Activated T-helper 1 cell treated with anti-CD3 and anti-CD28 coated beads, Interleukin-2, amount 50 U/mL, for 16 hours (primary cell): ENCODE results near the gene RPTOR.
A peak's percentile ranks its signal among the peaks of the same experiment; 100 is the strongest.

Experiments
- DNase-seq, 2 donors: peaks; one replicate each; pipeline ENCODE4 v3.0.0-alpha.2; 2020; ENCODE audit warnings: low read depth in 1 of 2, low spot score in 1 of 2

RPTOR gene

GRCh38 chr17:80780381-80781198 is 236.0 kb downstream of the RPTOR start:
- DNase-seq, result no peak

- DNase-seq, result no peak
These were observed 236.6 kb downstream of the RPTOR start for GRCh38 chr17:80781211-80781610.

- no peak for DNase-seq
These were observed 237.2 kb downstream of the RPTOR start for GRCh38 chr17:80781807-80782277.

DNA sequence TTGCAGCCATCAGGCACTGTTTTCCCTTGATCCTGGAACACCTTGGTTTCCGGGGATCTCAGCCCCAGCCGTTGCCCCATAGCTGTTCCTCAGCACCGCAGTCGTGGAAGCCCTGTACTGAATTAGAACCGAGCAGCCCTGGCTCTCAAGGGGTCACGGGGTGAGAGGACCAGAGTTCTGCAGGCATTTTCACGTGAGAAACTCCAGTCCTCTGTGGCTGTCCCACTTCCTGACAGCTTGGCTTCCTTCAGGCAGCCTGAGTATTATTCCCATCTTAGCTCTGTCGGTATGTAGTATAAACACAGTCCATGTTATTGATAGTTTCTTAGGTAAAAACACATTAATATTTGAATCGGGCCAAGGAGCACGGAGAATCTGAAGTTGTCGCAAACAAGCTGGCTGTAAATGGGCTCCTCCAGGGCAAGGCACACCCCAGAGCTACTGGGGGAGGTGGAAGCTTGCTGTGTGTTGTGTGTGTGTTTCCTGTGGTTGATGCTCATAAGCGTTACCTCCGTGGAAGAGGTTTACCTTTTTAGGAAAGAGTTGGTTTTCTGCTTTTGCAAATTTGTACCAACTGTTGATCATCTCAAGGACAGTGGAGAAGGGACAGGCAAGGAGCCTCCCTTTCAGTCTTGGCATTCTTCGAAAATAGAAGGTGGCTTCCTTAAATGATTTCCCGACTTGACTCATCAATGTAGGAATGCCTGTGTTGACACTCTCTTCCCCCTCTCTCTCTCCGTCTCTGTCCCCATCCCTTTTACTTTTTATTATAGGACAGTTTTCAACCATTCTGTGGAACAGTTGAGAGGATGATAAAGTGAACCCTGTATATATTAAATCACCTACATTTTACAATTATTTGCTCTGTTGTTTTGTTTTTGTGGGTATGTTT is 238.1 kb downstream of the RPTOR start:
- no peak for DNase-seq

GRCh38 chr17:80783486-80783885 is 238.8 kb downstream of the RPTOR start:
- DNase-seq, result no peak

GRCh38 chr17:80783971-80784370 is 239.3 kb downstream of the RPTOR start:
- no peak for DNase-seq

GRCh38 chr17:80785477-80786178 is 241.0 kb downstream of the RPTOR start:
- DNase-seq, result no peak

DNA sequence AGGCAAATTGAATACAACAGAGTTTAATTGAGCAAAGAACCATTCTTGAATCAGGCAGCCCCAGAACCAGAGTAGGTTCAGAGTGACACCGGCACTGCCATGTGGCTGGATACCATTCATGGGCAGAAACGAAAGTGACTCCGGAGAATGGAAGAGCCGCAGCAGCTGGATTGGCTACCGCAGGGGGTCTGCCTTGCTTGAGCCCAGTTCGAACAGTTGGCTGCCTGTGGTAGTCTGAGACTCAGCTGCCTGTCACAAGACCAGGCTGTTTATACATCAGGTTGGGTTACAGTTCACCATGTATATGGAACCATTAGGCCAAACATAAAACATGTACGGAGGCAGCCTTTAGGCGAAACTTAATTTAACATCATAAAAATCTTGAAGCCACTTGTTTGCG is 241.8 kb downstream of the RPTOR start:
- DNase-seq, result no peak

- DNase-seq, result no peak
These were observed 242.2 kb downstream of the RPTOR start for GRCh38 chr17:80786887-80787286.

DNA sequence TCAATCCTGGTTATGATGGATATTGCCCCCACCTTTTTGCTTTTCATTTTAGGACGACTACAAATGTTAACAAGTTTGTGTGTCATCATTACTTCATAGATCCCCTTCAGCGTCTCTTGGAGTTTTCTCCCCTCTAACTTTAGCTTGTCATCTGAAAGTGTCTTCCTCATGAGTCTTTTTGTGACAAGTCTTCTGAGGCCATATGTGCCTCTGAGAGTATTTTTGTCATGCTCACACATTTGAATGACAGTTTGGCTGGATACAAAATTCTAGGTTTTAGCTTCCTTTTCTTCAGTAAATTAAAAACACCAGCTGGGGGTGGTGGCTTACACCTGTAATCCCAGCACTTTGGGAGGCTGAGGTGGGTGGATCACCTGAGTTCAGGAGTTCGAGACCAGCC is 243.2 kb downstream of the RPTOR start:
- DNase-seq, result no peak

- DNase-seq, result no peak
These were observed 244.8 kb downstream of the RPTOR start for GRCh38 chr17:80789356-80789902.

DNA sequence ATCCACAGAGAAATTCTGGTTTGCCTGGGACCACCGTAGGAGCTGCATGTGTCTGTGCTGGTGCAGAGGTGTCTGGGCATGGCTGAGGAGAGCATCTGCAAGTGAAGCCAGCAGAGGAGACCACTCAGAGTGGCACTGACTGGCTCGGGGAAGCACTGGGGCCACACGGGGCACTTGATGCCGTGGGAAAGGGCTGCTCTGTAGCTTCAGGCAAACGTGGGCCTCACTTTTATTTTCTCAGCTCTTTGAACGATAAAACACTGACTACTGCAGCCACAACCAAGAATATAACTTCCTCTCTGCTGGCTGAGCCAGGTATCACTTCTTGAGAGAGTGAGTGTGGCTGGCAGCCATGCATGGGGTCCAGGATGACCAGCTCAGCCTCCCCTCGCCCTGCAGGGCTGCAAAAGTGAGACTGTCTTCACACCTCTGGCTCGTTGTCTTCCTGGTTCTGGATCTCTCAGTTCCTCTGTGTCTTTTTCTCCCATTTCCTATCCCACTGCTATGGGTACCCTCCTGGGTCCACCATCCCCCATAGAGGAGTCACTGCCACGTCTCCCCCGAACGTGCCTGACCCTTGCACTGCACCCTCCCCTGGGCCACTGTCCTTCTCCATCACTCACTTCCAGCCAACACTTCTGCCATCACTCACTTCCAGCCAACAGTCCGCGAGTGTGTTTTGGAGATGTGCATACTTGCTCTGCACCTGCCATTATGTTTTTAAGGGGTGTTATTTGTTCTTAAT is 245.6 kb downstream of the RPTOR start:
- DNase-seq, result no peak

- DNase-seq, result no peak
These were observed 246.5 kb downstream of the RPTOR start for GRCh38 chr17:80790981-80791742.

DNA sequence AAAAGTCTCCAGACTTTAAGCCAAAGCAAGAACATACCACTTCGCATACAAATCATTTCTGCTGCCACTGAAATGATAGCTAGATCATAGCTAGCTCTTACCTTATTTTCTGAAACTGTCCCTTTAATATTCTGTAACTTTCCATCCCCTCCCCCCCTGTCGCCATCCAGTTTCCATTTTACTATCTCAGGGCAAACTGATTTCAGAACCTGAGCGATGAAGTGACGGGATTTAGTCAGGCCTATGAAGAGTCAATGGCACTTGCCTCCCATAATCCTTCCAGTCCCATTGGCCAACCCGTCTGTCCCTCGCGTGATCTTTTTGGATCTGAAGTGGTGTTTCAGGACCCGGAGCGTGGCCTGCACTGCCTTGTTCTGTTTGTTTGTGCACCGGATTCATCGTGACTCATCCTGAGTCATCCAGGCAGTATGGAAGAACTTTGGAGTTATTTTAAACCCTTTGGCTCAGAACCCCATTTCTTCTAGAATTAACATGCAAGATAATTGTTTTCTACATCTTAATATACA is 247.2 kb downstream of the RPTOR start:
- DNase-seq, result peak in 1 of 2 donors; percentile 20

DNA sequence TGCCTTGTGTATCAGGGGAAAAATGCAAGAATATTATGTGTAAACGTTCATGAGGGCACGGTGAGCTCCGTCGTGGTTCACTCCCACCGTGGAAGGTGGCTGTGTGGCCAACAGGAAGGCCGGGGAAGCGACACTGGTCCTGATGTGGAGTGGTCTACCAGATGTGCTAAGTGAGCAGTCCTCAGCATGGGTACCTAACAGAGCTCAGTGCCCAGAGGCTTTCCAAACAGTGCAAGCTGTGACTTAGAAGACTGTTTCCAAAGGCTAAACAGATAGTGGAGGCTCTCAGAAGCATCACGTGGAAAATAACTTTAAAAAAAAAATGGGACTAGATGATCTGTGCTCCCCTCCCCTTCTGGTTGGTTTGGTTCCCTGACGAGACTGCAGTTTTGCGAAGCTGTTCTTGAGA is 247.7 kb downstream of the RPTOR start:
- no peak for DNase-seq

GRCh38 chr17:80793421-80793820 is 248.8 kb downstream of the RPTOR start:
- no peak for DNase-seq

DNA sequence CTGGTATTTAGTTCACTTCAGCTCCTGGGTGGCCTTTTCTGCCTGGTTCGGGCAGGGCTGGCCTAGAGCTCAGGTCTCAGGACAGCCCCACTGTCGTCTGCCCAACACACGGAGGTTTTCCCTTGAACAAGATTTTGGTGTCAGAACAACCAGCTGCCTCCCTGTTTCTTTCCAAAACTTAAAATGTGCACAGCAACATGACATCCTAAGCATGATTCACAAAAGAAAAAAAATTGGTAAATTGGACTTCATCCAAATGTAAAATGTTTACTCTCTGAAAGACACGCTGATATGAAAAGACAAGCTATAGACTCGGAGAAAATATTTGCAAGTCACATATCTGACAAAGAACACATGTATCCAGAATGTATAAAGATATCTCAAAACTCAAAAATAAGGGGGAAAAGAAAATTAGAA is 249.2 kb downstream of the RPTOR start:
- DNase-seq, result no peak

DNA sequence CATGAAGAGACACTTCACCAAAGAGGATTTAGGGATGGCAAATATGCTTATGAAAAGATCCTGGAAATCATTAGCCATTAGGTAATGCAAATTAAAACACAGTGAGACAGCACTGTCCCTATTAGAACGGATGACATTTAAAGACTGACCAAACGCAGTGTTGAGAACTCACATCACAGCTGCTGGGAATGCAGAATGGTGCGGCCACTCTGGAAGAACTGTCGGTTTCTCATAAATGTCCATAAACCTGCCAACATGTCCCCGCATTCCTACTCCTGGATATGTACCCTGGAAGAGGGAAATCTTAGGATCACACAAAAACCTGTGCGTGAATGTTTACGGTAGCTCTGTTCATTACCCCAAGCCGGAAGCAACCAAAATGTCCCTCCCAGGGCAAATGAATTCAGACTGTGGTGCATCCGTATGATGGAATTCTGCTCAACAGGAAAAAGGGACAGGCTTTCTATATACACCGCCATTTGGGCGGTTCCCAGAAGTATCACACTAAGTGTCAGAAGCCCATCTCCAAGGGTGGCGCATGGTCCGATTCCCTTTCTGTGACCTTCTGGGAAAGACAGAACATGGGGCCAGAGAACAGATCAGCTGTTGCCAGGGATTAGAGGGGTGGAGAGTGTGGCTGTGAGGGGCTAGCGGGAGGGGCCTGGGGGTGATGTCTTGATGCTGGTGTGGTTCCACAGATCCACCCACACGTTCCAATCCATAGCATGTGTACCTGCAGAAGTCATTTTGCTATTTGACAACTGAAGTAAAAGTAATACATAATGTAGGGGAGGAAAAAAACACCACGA is 249.8 kb downstream of the RPTOR start:
- DNase-seq, result no peak
